ENCODE data around the gene SEC22C. TPM values are rescaled to one million over a fixed set of nuclear protein-coding genes. Genes with fewer than 3 reads are reported as not detected.
A peak's percentile ranks its signal among the peaks of the same experiment; 100 is the strongest.

SEC22C gene
- 10 to 100 TPM; 26.5 to 56.6 (median 32.5) TPM for total RNA-seq

GRCh38 chr3:42581709-42582473 lies at the start of gene SEC22C:
Gene SEC22C, minus strand, starts transcription at chr3:42581967. Its CDS starts 12,921 bp downstream, at chr3:42569046.
- Histone ChIP-seq H3K4me1 (replicated peaks in 1 of 2) (peaks cover 14 to 15% of the 10 kb centered on the region in 2 donors), H3K4me3 (peak within 1 kb of the TSS; percentile 67 to 98 (median 80)), H3K27ac (peak within 1 kb of the TSS; percentile 74 to 78)
- 0 to 3% (median 0%) methylated on average over 2 to 10 of the region's 77 CpGs; no CpG with 5 or more reads in 5 of the 10 experiments for WGBS, 10 experiments
- in situ Hi-C loops (cut with MboI; ENCODE audit: low pct_unique_long_range_greater_than_20kb in 2 of 9, low sequenced_read_pairs in 9 of 9, unreplicated experiment in 9 of 9) = no loop called here
- ATAC-seq (replicated peaks in 6 of 8) = peak; percentile 90 to 97 (median 95)

GRCh38 chr3:42613462-42613861 lies 31.7 kb upstream of the SEC22C start:
- peaks cover 3% of the 10 kb centered on the region in 2 donors for H3K4me1 ChIP-seq (replicated peaks in 1 of 2)
- no peak overlapping the region for H3K4me3 ChIP-seq
- in situ Hi-C loops (cut with MboI; ENCODE audit: low pct_unique_long_range_greater_than_20kb in 2 of 9, low sequenced_read_pairs in 9 of 9, unreplicated experiment in 9 of 9) = no loop called here
- no peak overlapping the region for H3K27ac ChIP-seq
- WGBS, 10 experiments = 60 to 100% (median 91%) methylated on average over 1 to 2 of the region's 2 CpGs; no CpG with 5 or more reads in 3 of the 10 experiments
- peak in 3 of 8 experiments; percentile 49 to 62 (median 56) for ATAC-seq (replicated peaks in 6 of 8)

GRCh38 chr3:42612928-42613327 lies 31.2 kb upstream of the SEC22C start:
- Histone ChIP-seq H3K4me3 (no peak overlapping the region), H3K27ac (no peak overlapping the region), H3K4me1 (replicated peaks in 1 of 2) (peaks cover 3% of the 10 kb centered on the region in 2 donors)
- no peak for ATAC-seq (replicated peaks in 6 of 8)
- in situ Hi-C loops (cut with MboI; ENCODE audit: low pct_unique_long_range_greater_than_20kb in 2 of 9, low sequenced_read_pairs in 9 of 9, unreplicated experiment in 9 of 9) = no loop called here
- 80 to 100% (median 93%) methylated on average over 1 to 3 of the region's 3 CpGs; no CpG with 5 or more reads in 1 of the 10 experiments for WGBS, 10 experiments

- WGBS, 10 experiments = 82 to 100% (median 100%) methylated on average over 1 of the region's 1 CpG; no CpG with 5 or more reads in 2 of the 10 experiments
- in situ Hi-C loops (cut with MboI; ENCODE audit: low pct_unique_long_range_greater_than_20kb in 2 of 9, low sequenced_read_pairs in 9 of 9, unreplicated experiment in 9 of 9) = no loop called here
- H3K27ac ChIP-seq = no peak overlapping the region
- ATAC-seq (replicated peaks in 6 of 8) = no peak
- H3K4me3 ChIP-seq = no peak overlapping the region
- H3K4me1 ChIP-seq (replicated peaks in 1 of 2) = peaks cover 3% of the 10 kb centered on the region in 2 donors
Observed at GRCh38 chr3:42612217-42612616, 30.4 kb upstream of the SEC22C start.

GRCh38 chr3:42610976-42611375 lies 29.2 kb upstream of the SEC22C start:
- ATAC-seq (replicated peaks in 6 of 8) = no peak
- no peak overlapping the region for H3K4me3 ChIP-seq
- peaks cover 6% of the 10 kb centered on the region in 2 donors for H3K4me1 ChIP-seq (replicated peaks in 1 of 2)
- WGBS, 10 experiments = 91 to 100% (median 100%) methylated on average over 1 of the region's 1 CpG; no CpG with 5 or more reads in 4 of the 10 experiments
- in situ Hi-C loops (cut with MboI; ENCODE audit: low pct_unique_long_range_greater_than_20kb in 2 of 9, low sequenced_read_pairs in 9 of 9, unreplicated experiment in 9 of 9) = no loop called here
- no peak overlapping the region for H3K27ac ChIP-seq

GRCh38 chr3:42608581-42608980 lies 26.8 kb upstream of the SEC22C start:
- 26 to 100% (median 95%) methylated on average over 1 to 5 of the region's 5 CpGs; no CpG with 5 or more reads in 1 of the 10 experiments for WGBS, 10 experiments
- in situ Hi-C loops (cut with MboI; ENCODE audit: low pct_unique_long_range_greater_than_20kb in 2 of 9, low sequenced_read_pairs in 9 of 9, unreplicated experiment in 9 of 9) = no loop called here
- peaks cover 9 to 13% of the 10 kb centered on the region in 2 donors for H3K4me1 ChIP-seq (replicated peaks in 1 of 2)
- no peak overlapping the region for H3K27ac ChIP-seq
- H3K4me3 ChIP-seq = no peak overlapping the region
- peak in 3 of 8 experiments; percentile 48 to 87 (median 77) for ATAC-seq (replicated peaks in 6 of 8)

GRCh38 chr3:42605546-42606173 lies 23.9 kb upstream of the SEC22C start:
- in situ Hi-C loops (cut with MboI; ENCODE audit: low pct_unique_long_range_greater_than_20kb in 2 of 9, low sequenced_read_pairs in 9 of 9, unreplicated experiment in 9 of 9) = no loop called here
- H3K4me1 ChIP-seq (replicated peaks in 1 of 2) = peaks cover 8 to 17% of the 10 kb centered on the region in 2 donors
- H3K4me3 ChIP-seq = no peak overlapping the region
- H3K27ac ChIP-seq = no peak overlapping the region
- peak in 5 of 8 experiments; percentile 26 to 59 (median 44) for ATAC-seq (replicated peaks in 6 of 8)
- 59 to 100% (median 77%) methylated on average over 2 to 5 of the region's 5 CpGs for WGBS, 10 experiments

GRCh38 chr3:42602961-42603360 lies 21.2 kb upstream of the SEC22C start:
- ATAC-seq (replicated peaks in 6 of 8) = no peak
- 100% methylated on average over 1 of the region's 1 CpG; no CpG with 5 or more reads in 4 of the 10 experiments for WGBS, 10 experiments
- peaks cover 8 to 17% of the 10 kb centered on the region in 2 donors for H3K4me1 ChIP-seq (replicated peaks in 1 of 2)
- in situ Hi-C loops (cut with MboI; ENCODE audit: low pct_unique_long_range_greater_than_20kb in 2 of 9, low sequenced_read_pairs in 9 of 9, unreplicated experiment in 9 of 9) = no loop called here
- no peak overlapping the region for H3K4me3 ChIP-seq
- no peak overlapping the region for H3K27ac ChIP-seq

- Histone ChIP-seq H3K27ac (no peak overlapping the region), H3K4me1 (replicated peaks in 1 of 2) (peaks cover 8 to 17% of the 10 kb centered on the region in 2 donors), H3K4me3 (peak overlapping the region; percentile 73 to 90 (median 84))
- in situ Hi-C loops (cut with MboI; ENCODE audit: low pct_unique_long_range_greater_than_20kb in 2 of 9, low sequenced_read_pairs in 9 of 9, unreplicated experiment in 9 of 9) = no loop called here
- ATAC-seq (replicated peaks in 6 of 8) = no peak
- WGBS, 10 experiments = 28 to 59% (median 49%) methylated on average over 3 to 8 of the region's 9 CpGs; no CpG with 5 or more reads in 1 of the 10 experiments
Observed at GRCh38 chr3:42601896-42602581, 20.3 kb upstream of the SEC22C start.

GRCh38 chr3:42600958-42601675 lies 19.4 kb upstream of the SEC22C start:
- Histone ChIP-seq H3K4me1 (replicated peaks in 1 of 2) (peaks cover 6 to 15% of the 10 kb centered on the region in 2 donors), H3K4me3 (peak overlapping the region; percentile 73 to 90 (median 84)), H3K27ac (peak overlapping the region; percentile 97 to 98)
- WGBS, 10 experiments = 0% methylated on average over 2 to 6 of the region's 31 CpGs; no CpG with 5 or more reads in 2 of the 10 experiments
- in situ Hi-C loops (cut with MboI; ENCODE audit: low pct_unique_long_range_greater_than_20kb in 2 of 9, low sequenced_read_pairs in 9 of 9, unreplicated experiment in 9 of 9) = no loop called here
- peak in 5 of 8 experiments; percentile 0 to 35 (median 30) for ATAC-seq (replicated peaks in 6 of 8)

GRCh38 chr3:42600111-42600957 lies 18.6 kb upstream of the SEC22C start, which contains the start of gene NKTR:
Gene NKTR, plus strand, starts transcription at chr3:42600686. Its CDS starts 321 bp downstream, at chr3:42601007.
- in situ Hi-C loops (cut with MboI; ENCODE audit: low pct_unique_long_range_greater_than_20kb in 2 of 9, low sequenced_read_pairs in 9 of 9, unreplicated experiment in 9 of 9) = no loop called here
- 0 to 3% (median 0%) methylated on average over 1 to 14 of the region's 76 CpGs; no CpG with 5 or more reads in 1 of the 10 experiments for WGBS, 10 experiments

More at GRCh38 chr3:42600111-42600957, 18.6 kb upstream of the SEC22C start, which contains the start of gene NKTR:
- H3K4me1 ChIP-seq (replicated peaks in 1 of 2) = peaks cover 3 to 7% of the 10 kb centered on the region in 2 donors
- peak within 1 kb of the TSS; percentile 97 to 98 for H3K27ac ChIP-seq
- peak; percentile 86 to 95 (median 93) for ATAC-seq (replicated peaks in 6 of 8)
- peak within 1 kb of the TSS; percentile 73 to 90 (median 84) for H3K4me3 ChIP-seq

Measured in motor neuron (in vitro differentiated cells).